ENCODE measurements around the gene PAAF1.

The PAAF1 gene, protein sequence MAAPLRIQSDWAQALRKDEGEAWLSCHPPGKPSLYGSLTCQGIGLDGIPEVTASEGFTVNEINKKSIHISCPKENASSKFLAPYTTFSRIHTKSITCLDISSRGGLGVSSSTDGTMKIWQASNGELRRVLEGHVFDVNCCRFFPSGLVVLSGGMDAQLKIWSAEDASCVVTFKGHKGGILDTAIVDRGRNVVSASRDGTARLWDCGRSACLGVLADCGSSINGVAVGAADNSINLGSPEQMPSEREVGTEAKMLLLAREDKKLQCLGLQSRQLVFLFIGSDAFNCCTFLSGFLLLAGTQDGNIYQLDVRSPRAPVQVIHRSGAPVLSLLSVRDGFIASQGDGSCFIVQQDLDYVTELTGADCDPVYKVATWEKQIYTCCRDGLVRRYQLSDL

DNA sequence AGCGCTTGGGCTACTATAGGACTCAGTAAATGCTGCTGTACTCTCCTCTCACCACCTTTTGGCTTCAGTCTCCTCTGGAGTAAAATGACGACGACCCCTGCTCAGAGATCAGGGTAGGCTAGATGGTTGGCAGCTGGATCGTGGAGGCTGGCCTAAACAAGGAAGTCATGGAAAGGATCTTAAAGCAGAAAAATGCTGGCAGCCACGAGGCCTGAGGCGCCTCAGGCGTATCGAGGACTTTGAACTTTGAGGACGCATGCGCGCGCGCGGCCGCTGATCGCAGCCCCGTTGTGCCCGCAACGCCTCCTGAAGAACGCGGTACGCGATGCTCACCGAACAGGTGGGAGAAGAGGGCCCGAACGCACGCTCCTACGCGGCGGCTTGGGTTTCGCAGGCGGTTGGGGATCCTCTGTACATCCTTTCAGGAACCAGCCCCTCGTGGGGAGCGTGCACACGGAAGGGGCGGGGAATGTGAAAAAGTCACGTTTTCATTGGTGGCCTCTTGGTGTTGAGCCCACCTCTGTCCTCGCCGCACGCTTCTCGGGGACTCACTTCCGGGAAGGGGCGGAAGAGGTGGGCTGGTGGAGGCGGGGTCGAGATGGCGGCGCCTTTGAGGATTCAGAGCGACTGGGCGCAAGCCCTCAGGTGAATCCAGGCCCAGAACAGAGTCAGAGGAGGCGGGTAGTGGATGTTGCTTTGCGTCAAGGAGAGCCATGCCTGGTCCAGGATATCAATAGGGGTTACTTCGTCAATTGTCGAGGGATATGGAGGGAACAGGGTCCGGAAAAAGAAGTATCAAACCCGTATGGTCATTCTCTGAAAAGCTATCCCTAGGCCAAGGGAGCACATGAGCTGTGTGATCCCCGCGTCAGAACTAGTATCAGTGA is at the start of gene PAAF1, which contains the start of gene COA4:
Gene PAAF1 (plus strand): TSS at position 576 of the 887 bp plus-strand sequence. CDS start 23 bp downstream, at position 599.
Gene COA4 (minus strand): TSS at position 423 of the 887 bp plus-strand sequence. CDS start 3,468 bp downstream, outside the sequence.
- peak within 1 kb of the TSS; percentile 51 for H3K4me3 ChIP-seq (ENCODE audit: low read depth, low read length)
- peak; percentile 96 for DNase-seq (ENCODE audit: low read depth, low spot score)
- in situ Hi-C loops (cut with HindIII; ENCODE audit: low sequenced_read_pairs): no loop called here
- TF ChIP-seq, protein P1, sequence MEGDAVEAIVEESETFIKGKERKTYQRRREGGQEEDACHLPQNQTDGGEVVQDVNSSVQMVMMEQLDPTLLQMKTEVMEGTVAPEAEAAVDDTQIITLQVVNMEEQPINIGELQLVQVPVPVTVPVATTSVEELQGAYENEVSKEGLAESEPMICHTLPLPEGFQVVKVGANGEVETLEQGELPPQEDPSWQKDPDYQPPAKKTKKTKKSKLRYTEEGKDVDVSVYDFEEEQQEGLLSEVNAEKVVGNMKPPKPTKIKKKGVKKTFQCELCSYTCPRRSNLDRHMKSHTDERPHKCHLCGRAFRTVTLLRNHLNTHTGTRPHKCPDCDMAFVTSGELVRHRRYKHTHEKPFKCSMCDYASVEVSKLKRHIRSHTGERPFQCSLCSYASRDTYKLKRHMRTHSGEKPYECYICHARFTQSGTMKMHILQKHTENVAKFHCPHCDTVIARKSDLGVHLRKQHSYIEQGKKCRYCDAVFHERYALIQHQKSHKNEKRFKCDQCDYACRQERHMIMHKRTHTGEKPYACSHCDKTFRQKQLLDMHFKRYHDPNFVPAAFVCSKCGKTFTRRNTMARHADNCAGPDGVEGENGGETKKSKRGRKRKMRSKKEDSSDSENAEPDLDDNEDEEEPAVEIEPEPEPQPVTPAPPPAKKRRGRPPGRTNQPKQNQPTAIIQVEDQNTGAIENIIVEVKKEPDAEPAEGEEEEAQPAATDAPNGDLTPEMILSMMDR (IDR thresholded peaks at IDR 0.05; ENCODE audit: low read depth, low read length): no peak

DNA sequence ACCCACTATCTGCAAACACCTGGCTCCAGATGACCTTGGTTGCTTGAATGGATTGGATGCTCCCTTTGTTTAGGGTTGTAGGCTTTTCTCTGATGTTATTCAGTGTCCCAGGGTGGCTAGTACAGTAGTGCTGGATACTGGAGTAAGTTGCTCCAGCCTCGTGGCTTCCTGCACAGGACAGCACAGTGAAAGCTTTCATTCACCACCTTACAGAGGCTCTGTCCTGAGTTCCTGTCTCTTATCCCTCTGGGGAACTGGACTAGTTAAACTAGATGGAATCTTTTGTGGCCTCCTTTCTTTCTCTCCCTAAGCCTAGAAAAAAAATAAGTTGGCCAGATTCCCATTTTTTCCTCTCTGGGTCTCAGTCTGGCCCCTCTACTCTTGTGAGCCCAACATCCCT is 46.5 kb upstream of the PAAF1 start:
- TF ChIP-seq, protein P1 (IDR thresholded peaks at IDR 0.05; ENCODE audit: low read depth, low read length): no peak
- in situ Hi-C loops (cut with HindIII; ENCODE audit: low sequenced_read_pairs): no loop called here
- no peak for DNase-seq (ENCODE audit: low read depth, low spot score)
- no peak overlapping the region for H3K4me3 ChIP-seq (ENCODE audit: low read depth, low read length)

DNA sequence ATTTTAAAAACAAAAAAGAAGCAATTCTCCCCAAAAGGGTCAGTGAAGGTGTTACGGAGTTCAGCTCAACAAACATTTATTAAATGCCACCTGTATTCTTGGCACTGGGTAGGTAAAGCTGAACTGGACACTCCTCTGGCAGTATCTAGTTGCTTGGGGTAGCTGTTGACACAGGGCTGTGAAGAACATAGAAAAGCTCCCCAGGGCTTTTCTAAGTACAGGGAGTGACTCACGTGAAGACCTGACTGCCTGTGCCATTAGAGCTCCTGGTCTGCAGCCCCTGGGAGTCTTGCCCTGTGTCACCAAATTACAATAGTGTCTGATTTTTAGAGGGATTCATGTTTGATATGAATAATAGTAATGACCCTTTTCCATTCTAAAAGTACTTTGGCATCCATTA is 43.7 kb upstream of the PAAF1 start:
- H3K4me3 ChIP-seq (ENCODE audit: low read depth, low read length): no peak overlapping the region
- TF ChIP-seq, protein P1 (IDR thresholded peaks at IDR 0.05; ENCODE audit: low read depth, low read length): no peak
- DNase-seq (ENCODE audit: low read depth, low spot score): no peak
- in situ Hi-C loops (cut with HindIII; ENCODE audit: low sequenced_read_pairs): no loop called here

DNA sequence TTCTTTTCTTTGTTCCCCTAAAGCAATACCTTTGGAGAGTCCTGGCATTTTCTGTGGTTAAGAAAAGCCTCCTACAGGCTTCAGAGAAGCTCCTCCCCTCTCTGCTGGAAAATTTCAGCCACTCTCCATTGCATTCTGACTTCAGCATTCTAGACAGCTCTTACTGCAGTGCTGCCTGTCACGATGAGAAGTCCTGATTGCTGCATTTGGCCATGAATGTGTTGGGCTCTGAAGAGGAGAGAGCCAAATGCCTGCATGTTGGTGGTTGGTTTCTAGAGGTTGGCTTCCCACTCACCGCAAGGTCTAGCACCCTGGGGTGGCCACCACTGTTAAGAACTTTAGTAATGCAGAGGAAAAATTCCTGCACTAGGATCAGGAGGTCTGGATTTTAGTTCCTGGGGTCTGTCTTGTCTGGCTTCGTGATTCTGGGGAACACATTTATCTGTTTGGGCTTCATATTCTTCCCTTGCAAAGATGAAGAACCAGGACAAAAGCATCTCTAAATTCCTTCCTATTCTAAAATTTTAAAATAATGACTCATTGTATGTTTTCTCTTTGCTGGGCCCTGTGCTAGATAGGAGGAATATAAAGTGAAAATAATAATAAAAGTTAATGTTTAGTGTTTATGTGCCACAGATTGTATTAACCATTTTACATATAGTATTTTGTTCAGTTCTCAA is 38.2 kb upstream of the PAAF1 start:
- in situ Hi-C loops (cut with HindIII; ENCODE audit: low sequenced_read_pairs): no loop called here
- peak; percentile 72 for DNase-seq (ENCODE audit: low read depth, low spot score)
- no peak overlapping the region for H3K4me3 ChIP-seq (ENCODE audit: low read depth, low read length)
- TF ChIP-seq, protein P1 (IDR thresholded peaks at IDR 0.05; ENCODE audit: low read depth, low read length): no peak

DNA sequence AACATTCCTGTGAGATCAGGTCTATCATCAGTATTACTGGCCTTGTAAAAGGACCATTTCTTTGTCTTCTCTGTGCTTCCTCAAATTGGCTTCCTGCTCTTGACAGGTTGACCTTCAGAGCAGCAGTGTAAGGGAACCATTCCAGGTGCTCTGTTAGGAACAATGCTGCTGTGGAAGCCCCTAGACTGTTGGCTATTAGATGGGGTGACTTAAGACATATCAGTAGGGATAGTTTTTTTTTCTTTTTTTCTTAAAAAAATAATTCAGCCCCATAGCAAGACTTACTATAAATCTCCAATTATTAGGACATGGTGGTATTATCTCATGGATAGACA is 37.7 kb upstream of the PAAF1 start:
- H3K4me3 ChIP-seq (ENCODE audit: low read depth, low read length): no peak overlapping the region
- DNase-seq (ENCODE audit: low read depth, low spot score): no peak
- TF ChIP-seq, protein P1 (IDR thresholded peaks at IDR 0.05; ENCODE audit: low read depth, low read length): no peak
- in situ Hi-C loops (cut with HindIII; ENCODE audit: low sequenced_read_pairs): no loop called here
